Epithelial cell of prostate (primary cell): ENCODE results near the gene REV1.

Experiments
- DNase-seq: peaks from one replicate; pipeline ENCODE4 v3.0.0-alpha.2; 2011; ENCODE audit warnings: low read depth, low spot score
- H3K27ac ChIP-seq: fragments of 450-650 bp; 2 replicates; pipeline ENCODE4 v1.5.1; 2017; ENCODE audit warnings: mild to moderate bottlenecking

The REV1 gene

DNA sequence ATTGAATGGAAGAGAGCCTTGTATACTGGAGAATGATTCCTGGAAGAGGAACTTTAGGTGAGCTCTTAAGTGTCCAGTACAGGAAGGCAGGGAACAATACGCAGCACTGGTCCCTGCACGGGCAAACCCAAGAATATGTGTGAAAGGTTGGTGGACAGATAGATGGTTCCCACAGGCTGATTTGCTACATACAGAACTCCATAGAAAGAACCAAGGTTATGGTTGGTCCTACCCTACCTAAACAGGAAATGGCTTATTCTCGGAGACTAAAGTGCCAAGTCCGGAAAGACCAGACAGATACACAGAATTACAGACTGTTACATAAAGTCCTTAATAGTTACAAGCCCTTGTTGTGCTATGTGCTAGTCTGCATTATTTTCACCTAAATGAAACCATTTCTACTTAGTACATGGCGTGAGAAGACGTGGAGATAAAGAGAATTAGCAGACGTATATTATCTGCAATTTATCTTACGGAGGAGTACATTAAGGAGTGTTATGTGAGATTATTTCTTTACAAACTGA, 1.2 kb downstream of the REV1 start:
- peak overlapping the region; percentile 91 for H3K27ac ChIP-seq
- no peak for DNase-seq

- DNase-seq: no peak
- peak overlapping the region; percentile 91 for H3K27ac ChIP-seq
These were observed 1.9 kb downstream of the REV1 start for GRCh38 chr2:99487906-99488305.

GRCh38 chr2:99485824-99486223, 4.0 kb downstream of the REV1 start:
- DNase-seq: no peak
- H3K27ac ChIP-seq: peak overlapping the region; percentile 91

GRCh38 chr2:99485411-99485810, 4.4 kb downstream of the REV1 start:
- peak overlapping the region; percentile 91 for H3K27ac ChIP-seq
- no peak for DNase-seq

- DNase-seq: no peak
- peak overlapping the region; percentile 91 for H3K27ac ChIP-seq
These were observed 5.6 kb downstream of the REV1 start for GRCh38 chr2:99484205-99484604.

- DNase-seq: no peak
- H3K27ac ChIP-seq: peak overlapping the region; percentile 99
These were observed 7.9 kb downstream of the REV1 start for GRCh38 chr2:99481941-99482340.

GRCh38 chr2:99481527-99481926, 8.3 kb downstream of the REV1 start:
- peak overlapping the region; percentile 99 for H3K27ac ChIP-seq
- no peak for DNase-seq

DNA sequence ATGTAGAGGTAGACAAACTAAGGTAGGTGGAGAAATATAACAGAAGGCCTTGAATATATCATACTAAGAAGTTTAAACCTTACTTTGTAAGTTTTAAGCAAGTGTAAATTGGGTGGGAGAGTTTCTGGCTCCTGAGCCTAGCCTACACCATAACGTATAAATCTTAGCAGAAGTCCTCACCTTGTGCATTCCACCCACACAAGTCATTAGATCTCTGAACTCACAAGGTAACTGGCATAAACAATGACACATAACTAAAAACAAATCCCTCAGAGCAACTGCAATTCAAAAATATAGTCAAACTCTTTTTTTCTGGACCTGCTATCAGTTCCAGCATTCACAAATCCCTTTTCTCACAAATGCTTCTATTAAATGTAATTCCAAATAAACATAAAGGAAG, 9.4 kb downstream of the REV1 start:
- peak; percentile 51 for DNase-seq
- peak overlapping the region; percentile 99 for H3K27ac ChIP-seq

DNA sequence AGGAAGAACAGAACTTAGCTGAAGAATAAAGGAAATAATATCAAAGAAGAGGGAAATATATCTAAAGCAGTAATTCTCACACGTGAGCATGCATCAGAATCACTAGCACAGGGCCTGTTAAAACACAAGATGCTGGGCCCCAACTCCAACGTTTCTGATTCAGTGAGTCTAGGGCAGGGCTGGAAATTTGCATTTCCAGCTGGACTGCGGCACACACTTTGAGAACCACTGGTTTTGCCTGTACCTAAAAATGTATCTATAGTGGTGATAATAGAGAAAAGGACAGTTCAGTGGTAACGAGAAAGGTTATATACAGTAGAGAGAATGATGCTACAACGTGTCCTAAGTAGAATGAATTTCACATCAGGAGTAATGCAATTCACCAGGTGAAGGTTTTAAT, 11.2 kb downstream of the REV1 start:
- no peak for DNase-seq
- peak overlapping the region; percentile 99 for H3K27ac ChIP-seq

DNA sequence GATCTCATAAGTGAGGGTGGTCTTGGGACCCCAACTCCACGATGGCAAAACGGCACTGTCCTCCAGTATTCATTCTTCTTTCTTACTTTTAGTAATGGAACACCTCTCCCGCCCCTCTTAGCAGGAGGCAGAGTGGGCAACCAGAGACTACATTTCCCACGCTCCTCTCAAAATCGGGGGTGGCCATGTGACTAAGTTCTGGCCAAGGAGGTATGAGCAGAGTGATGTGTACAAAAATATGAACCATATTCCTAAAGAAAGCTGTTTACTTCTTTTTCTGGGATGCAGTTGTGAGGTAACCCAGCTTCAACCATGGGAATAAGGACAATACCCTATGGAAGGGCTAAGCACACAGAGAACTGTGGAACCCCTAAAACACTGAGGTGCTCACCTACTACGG, 12.8 kb downstream of the REV1 start:
- DNase-seq: no peak
- peak overlapping the region; percentile 99 for H3K27ac ChIP-seq

DNA sequence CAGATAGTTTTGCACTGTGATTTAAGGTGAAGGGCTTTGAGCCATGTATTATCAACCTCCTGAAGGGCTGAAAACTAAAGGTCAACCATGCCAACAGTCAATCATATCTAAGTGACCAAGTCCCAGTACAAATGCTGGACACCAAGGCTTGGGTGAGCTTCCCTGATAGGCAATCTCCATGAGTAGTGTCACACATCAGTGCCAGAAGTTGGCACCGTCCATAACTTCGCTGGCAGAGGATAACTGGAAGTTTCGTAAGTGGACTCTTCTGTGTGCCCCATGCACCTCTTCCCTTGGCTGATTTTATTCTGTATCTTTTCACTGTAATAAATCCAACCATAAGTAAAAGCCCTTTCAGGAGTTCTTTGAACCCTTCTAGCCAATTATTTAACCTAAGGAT, 13.2 kb downstream of the REV1 start:
- DNase-seq: no peak
- H3K27ac ChIP-seq: peak overlapping the region; percentile 99

- peak; percentile 37 for DNase-seq
These were observed 14.7 kb downstream of the REV1 start for GRCh38 chr2:99475095-99475494.

DNA sequence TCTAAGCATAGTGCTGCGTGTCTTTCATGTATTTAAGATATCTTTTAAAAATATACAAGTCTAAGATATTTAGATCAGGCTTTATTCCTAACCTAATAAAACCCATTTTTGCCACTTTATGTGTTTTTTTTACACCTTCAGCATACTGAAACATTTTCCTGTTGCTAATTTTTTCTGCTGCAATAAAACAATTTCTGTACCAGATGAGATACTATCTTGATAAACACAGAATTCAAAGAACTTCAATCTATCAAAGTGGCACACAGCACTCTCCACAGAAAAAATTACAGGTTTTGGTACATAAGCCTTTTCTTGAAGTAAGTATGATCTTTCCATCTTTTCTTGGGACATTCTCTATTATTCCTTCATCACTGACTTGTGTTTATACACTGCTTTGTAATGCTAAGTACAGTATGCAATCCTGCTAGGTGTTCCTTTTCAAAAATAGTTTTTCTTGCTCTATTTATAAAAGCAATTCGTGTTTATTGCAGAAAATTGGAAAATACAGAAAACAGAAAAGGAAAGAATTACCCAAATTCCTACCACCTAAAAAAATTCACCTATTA, 16.2 kb downstream of the REV1 start:
- no peak for DNase-seq
- peak overlapping the region; percentile 99 for H3K27ac ChIP-seq

More at GRCh38 chr2:99475095-99475494, 14.7 kb downstream of the REV1 start:
- H3K27ac ChIP-seq: peak overlapping the region; percentile 99

DNA sequence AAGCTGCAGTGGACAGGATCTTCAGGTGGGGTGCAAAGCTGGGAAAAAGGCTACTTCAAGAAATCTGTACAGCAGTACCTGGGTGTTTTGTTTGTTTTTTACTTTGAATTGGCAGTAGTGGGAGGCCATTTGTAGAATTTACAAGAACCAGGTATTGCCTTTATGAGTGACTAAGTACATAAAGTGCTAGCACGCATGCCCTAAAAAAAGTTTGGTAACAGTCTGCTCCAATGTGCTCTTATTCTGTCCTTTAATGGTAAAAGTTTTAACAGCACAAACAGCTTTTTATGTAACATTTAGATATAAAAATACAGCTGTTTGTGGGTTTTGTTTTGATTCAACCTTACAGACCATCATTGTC, 17.2 kb downstream of the REV1 start:
- H3K27ac ChIP-seq: peak overlapping the region; percentile 99
- no peak for DNase-seq

GRCh38 chr2:99471654-99472599, 17.9 kb downstream of the REV1 start:
- H3K27ac ChIP-seq: peak overlapping the region; percentile 99
- DNase-seq: peak; percentile 81

DNA sequence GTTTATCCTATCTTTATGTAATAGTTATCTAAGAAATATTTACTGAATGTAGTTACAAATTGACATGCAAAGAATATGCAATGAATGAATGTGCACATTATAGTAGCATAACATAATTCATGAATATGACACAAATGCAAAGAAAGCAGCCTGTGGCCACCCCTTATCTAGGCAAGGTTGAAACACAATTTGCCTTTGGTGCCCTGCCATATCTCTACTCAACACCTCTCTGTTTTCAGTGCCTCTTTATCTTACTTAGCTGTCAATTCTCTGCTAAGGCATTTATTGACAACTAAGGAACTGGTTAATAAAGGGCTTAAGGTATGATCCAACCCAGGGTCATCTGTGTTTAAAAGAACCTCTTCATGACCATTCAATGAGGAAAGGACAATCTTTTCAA, 18.9 kb downstream of the REV1 start:
- peak overlapping the region; percentile 99 for H3K27ac ChIP-seq
- no peak for DNase-seq

DNA sequence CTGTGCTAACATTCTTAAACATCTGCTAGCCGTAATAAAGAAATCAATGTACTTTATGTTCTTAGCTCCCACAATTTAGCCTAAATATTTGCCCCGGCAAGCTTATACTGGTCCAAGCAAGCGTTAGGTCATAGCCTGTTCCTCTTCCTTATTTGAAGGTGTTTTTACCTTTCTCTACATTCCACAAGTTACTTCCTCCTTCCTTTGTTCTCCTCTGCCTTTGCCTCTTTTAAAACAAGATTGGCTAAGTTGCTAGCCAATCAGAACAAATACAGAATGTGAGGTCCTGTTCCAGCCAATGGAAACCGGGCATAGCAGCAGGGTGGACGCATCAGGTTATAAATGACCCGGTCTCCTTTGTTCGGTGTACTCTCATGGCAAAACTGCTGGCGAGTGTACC, 19.4 kb downstream of the REV1 start:
- H3K27ac ChIP-seq: peak overlapping the region; percentile 99
- peak; percentile 33 for DNase-seq

DNA sequence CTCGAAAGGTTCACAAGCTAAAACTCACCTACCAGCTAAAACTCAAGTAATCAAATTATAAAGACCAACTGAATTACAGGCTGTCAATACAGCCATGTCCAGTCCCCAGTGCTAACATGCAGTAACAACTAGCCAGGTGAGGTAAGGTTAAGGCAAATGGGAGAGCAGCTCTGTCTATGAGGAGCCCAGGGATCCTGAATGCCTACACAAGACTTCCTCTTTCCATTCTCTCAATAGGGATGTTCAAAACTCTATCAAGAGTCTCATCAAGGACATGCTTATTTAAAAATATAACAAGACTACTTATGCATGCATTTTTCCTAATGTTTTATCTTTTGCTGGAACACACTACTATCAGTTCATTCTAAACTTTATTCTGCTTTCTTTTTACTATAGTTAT, 20.4 kb downstream of the REV1 start:
- DNase-seq: no peak
- H3K27ac ChIP-seq: peak overlapping the region; percentile 99

- no peak for DNase-seq
- no peak overlapping the region for H3K27ac ChIP-seq
These were observed 21.7 kb downstream of the REV1 start for GRCh38 chr2:99468155-99468554.

GRCh38 chr2:99467390-99467789, 22.4 kb downstream of the REV1 start:
- no peak for DNase-seq
- H3K27ac ChIP-seq: no peak overlapping the region

DNA sequence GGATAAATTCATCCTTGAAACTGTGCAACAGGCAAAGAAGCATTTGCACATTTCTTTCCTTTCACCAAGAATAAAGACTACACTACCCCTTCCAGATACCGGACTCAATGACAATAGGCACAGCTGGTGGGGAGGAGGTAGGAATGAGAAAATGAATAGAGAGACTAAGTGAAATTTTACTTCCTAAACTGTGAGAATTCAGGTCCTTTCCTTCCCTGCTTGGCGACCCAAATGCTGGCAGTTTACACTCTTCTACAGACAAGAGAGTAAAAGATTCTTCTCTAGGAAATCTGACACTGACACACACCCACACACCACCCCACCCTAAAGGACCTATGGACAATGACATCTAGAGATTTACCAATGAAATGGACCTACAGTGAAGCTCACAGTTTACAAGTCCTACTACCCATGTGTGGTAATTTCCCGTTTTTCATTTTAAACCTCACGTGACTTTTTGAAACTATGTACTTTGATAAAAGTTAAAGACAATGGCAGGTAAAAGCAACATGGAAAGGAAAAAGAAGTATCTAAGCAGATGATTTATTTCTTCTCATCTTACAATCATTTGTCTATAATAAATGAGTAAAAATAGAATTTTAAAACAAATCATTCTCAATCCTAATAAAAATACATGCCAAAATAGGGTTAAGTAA, 27.9 kb downstream of the REV1 start:
- DNase-seq: no peak
- H3K27ac ChIP-seq: no peak overlapping the region
